Mesenchymal stem cell (in vitro differentiated cells and primary cell): Measurements from ENCODE around the gene TMEM51.
A peak's percentile ranks its signal among the peaks of the same experiment; 100 is the strongest.

Experiments used
- DNase-seq: peaks from one replicate; pipeline ENCODE4 v3.0.0-alpha.2; 2013
- H2AFZ ChIP-seq: one replicate; pipeline ENCODE4 v1.6.1; 2013; ENCODE audit warnings: low read depth, mild to moderate bottlenecking, control low read depth, inconsistent platforms, low read length, moderate library complexity
- H2AK5ac ChIP-seq: 2 replicates; pipeline ENCODE4 v1.6.1; 2013; ENCODE audit warnings: low read length, moderate library complexity, mild to moderate bottlenecking, inconsistent platforms; ENCODE audit not compliant: severe bottlenecking
- H2BK120ac ChIP-seq: one replicate; pipeline ENCODE4 v1.6.1; 2013; ENCODE audit warnings: low read depth, mild to moderate bottlenecking, inconsistent platforms, low read length, moderate library complexity
- H2BK12ac ChIP-seq, 2 experiments: one replicate each; pipeline ENCODE4 v1.6.1; 2013; ENCODE audit warnings: inconsistent platforms in 2 of 2, low read length in 2 of 2, mild to moderate bottlenecking in 2 of 2, moderate library complexity in 2 of 2, control low read depth in 1 of 2
- H2BK15ac ChIP-seq: one replicate; pipeline ENCODE4 v1.6.1; 2013; ENCODE audit warnings: mild to moderate bottlenecking, low read depth, inconsistent platforms; ENCODE audit not compliant: poor library complexity, severe bottlenecking
- H2BK5ac ChIP-seq: 2 replicates; pipeline ENCODE4 v1.6.1; 2013; ENCODE audit warnings: low read depth, mild to moderate bottlenecking, low read length, control low read depth, inconsistent platforms; ENCODE audit not compliant: poor library complexity, severe bottlenecking
- H3K14ac ChIP-seq, 2 experiments: one replicate each; pipeline ENCODE4 v1.6.1; 2013; ENCODE audit warnings: inconsistent platforms in 2 of 2, low read length in 2 of 2, control low read depth in 1 of 2, mild to moderate bottlenecking in 1 of 2, moderate library complexity in 1 of 2
- H3K18ac ChIP-seq, 2 experiments: one replicate each; pipeline ENCODE4 v1.6.1; 2013; ENCODE audit warnings: inconsistent platforms in 2 of 2, low read length in 2 of 2, control low read depth in 1 of 2, low read depth in 1 of 2, mild to moderate bottlenecking in 1 of 2
- H3K23ac ChIP-seq, 2 experiments: one replicate each; pipeline ENCODE4 v1.6.1; 2013; ENCODE audit warnings: inconsistent platforms in 2 of 2, low read length in 2 of 2, mild to moderate bottlenecking in 2 of 2, moderate library complexity in 2 of 2, control low read depth in 1 of 2
- H3K27ac ChIP-seq: 2 replicates; pipeline ENCODE4 v1.5.1; 2013; ENCODE audit warnings: mild to moderate bottlenecking, moderate library complexity, low read length, control low read depth, inconsistent platforms; ENCODE audit not compliant: poor library complexity, severe bottlenecking
- H3K27me3 ChIP-seq, 2 experiments: 2 replicates each; pipeline versions ENCODE4 v1.6.1 to v1.7.0; 2013; ENCODE audit warnings: low read length in 2 of 2, mild to moderate bottlenecking in 2 of 2, moderate library complexity in 2 of 2, control low read depth in 1 of 2, inconsistent platforms in 1 of 2; ENCODE audit not compliant: control insufficient read depth in 1 of 2, insufficient read depth in 1 of 2
- H3K36me3 ChIP-seq, 2 experiments: 2 replicates each; pipeline versions ENCODE4 v1.6.1 to v1.7.0; 2013; ENCODE audit warnings: low read length in 2 of 2, control low read depth in 1 of 2, inconsistent platforms in 1 of 2, low read depth in 1 of 2, mild to moderate bottlenecking in 1 of 2; ENCODE audit not compliant: insufficient read depth in 2 of 2, control insufficient read depth in 1 of 2
- H3K4ac ChIP-seq, 2 experiments: one replicate each; pipeline ENCODE4 v1.6.1; 2013; ENCODE audit warnings: inconsistent platforms in 2 of 2, low read length in 2 of 2, mild to moderate bottlenecking in 2 of 2, moderate library complexity in 2 of 2, control low read depth in 1 of 2, low read depth in 1 of 2
- H3K4me1 ChIP-seq: 2 replicates; pipeline ENCODE4 v1.6.1; 2013; ENCODE audit warnings: low read depth, low read length, control low read depth; ENCODE audit not compliant: control insufficient read depth, insufficient read depth
- H3K4me2 ChIP-seq: 2 replicates; pipeline ENCODE4 v1.6.1; 2013; ENCODE audit warnings: low read length, mild to moderate bottlenecking, inconsistent platforms; ENCODE audit not compliant: poor library complexity, severe bottlenecking
- H3K4me3 ChIP-seq, 2 experiments: 2 replicates each; pipeline versions ENCODE4 v1.5.1 to v1.7.0; 2013; ENCODE audit warnings: low read length in 2 of 2, mild to moderate bottlenecking in 2 of 2, control low read depth in 1 of 2, low read depth in 1 of 2; ENCODE audit not compliant: insufficient read depth in 1 of 2
- H3K79me1 ChIP-seq: replicated peaks from 2 replicates; pipeline ENCODE4 v1.6.1; 2013; ENCODE audit warnings: mild to moderate bottlenecking, control low read depth, low read length, inconsistent platforms; ENCODE audit not compliant: poor library complexity, severe bottlenecking
- H3K9ac ChIP-seq: 2 replicates; pipeline ENCODE4 v1.7.0; 2013; ENCODE audit warnings: mild to moderate bottlenecking, low read length, moderate library complexity
- H3K9me3 ChIP-seq: 2 replicates; pipeline ENCODE4 v1.7.0; 2013; ENCODE audit warnings: mild to moderate bottlenecking, low read length; ENCODE audit not compliant: control insufficient read depth
- H4K8ac ChIP-seq: one replicate; pipeline ENCODE4 v1.6.1; 2013; ENCODE audit warnings: inconsistent platforms, mild to moderate bottlenecking, low read length, moderate library complexity
- H4K91ac ChIP-seq: one replicate; pipeline ENCODE4 v1.6.1; 2013; ENCODE audit warnings: mild to moderate bottlenecking, low read length, inconsistent platforms
- WGBS: methylation state at CpG from one replicate; pipeline ENCODE4 v1.1.7; 2013; ENCODE audit warnings: mixed read lengths; 5-methylcytosine and 5-hydroxymethylcytosine counted together

Gene TMEM51

GRCh38 chr1:15220024-15220392, 66.5 kb downstream of the TMEM51 start:
- Histone ChIP-seq H3K9ac (no peak overlapping the region), H2BK120ac (no peak overlapping the region), H3K79me1 (peaks cover 17% of the 10 kb centered on the region), H2BK15ac (no peak overlapping the region), H2AFZ (no peak overlapping the region), H3K4me2 (no peak overlapping the region), H3K14ac (no peak overlapping the region), H4K91ac (no peak overlapping the region), H2BK12ac (no peak overlapping the region), H3K4me3 (no peak overlapping the region), H4K8ac (no peak overlapping the region), H3K4ac (no peak overlapping the region), H2AK5ac (no peak overlapping the region), H3K27me3 (peaks cover 0 to 14% of the 10 kb centered on the region in 2 experiments), H3K18ac (no peak overlapping the region), H3K9me3 (no peaks in the 10 kb centered on the region), H3K36me3 (peaks cover 0 to 21% of the 10 kb centered on the region in 2 experiments), H2BK5ac (no peak overlapping the region), H3K23ac (no peak overlapping the region), H3K4me1 (peaks cover 11% of the 10 kb centered on the region), H3K27ac (no peak overlapping the region)
- 90% methylated on average over 11 of the region's 12 CpGs for WGBS
- DNase-seq: no peak

- no peak for DNase-seq
- H3K4me1 ChIP-seq: peaks cover 7% of the 10 kb centered on the region
- H3K4ac ChIP-seq: no peak overlapping the region
- H2BK12ac ChIP-seq: no peak overlapping the region
- H2BK15ac ChIP-seq: no peak overlapping the region
- WGBS: 87% methylated on average over 7 of the region's 7 CpGs
- no peak overlapping the region for H3K27ac ChIP-seq
- H3K79me1 ChIP-seq: peaks cover 15% of the 10 kb centered on the region
- H3K4me3 ChIP-seq: no peak overlapping the region
- peaks cover 0 to 18% of the 10 kb centered on the region in 2 experiments for H3K36me3 ChIP-seq
- H2BK120ac ChIP-seq: no peak overlapping the region
- peaks cover 0 to 17% of the 10 kb centered on the region in 2 experiments for H3K27me3 ChIP-seq
- H4K8ac ChIP-seq: no peak overlapping the region
- H3K14ac ChIP-seq: no peak overlapping the region
- H2BK5ac ChIP-seq: no peak overlapping the region
- no peak overlapping the region for H3K4me2 ChIP-seq
- H4K91ac ChIP-seq: no peak overlapping the region
- H3K18ac ChIP-seq: no peak overlapping the region
- H2AK5ac ChIP-seq: no peak overlapping the region
- H2AFZ ChIP-seq: no peak overlapping the region
- no peaks in the 10 kb centered on the region for H3K9me3 ChIP-seq
- H3K9ac ChIP-seq: no peak overlapping the region
- H3K23ac ChIP-seq: no peak overlapping the region
Observed at GRCh38 chr1:15220825-15221431, 67.4 kb downstream of the TMEM51 start.

GRCh38 chr1:15222653-15223303, 69.2 kb downstream of the TMEM51 start:
- DNase-seq: no peak

GRCh38 chr1:15224259-15224869, 70.8 kb downstream of the TMEM51 start:
- Histone ChIP-seq H2AK5ac (peak overlapping the region; percentile 13), H3K23ac (no peak overlapping the region), H3K9ac (no peak overlapping the region), H3K27me3 (peaks cover 0 to 27% of the 10 kb centered on the region in 2 experiments), H3K18ac (peak overlapping the region in 1 of 2 experiments; percentile 42), H4K91ac (no peak overlapping the region), H3K36me3 (peaks cover 0 to 15% of the 10 kb centered on the region in 2 experiments), H2BK5ac (no peak overlapping the region), H3K4me2 (no peak overlapping the region), H3K4me1 (peaks cover 18% of the 10 kb centered on the region), H2BK15ac (no peak overlapping the region), H2BK120ac (no peak overlapping the region), H3K9me3 (no peaks in the 10 kb centered on the region), H2BK12ac (no peak overlapping the region), H4K8ac (peak overlapping the region; percentile 77), H3K79me1 (peaks cover 7% of the 10 kb centered on the region), H3K14ac (no peak overlapping the region), H3K4me3 (no peak overlapping the region), H3K27ac (no peak overlapping the region), H2AFZ (no peak overlapping the region), H3K4ac (no peak overlapping the region)
- WGBS: 77% methylated on average over 8 of the region's 8 CpGs
- DNase-seq: peak; percentile 47

More at GRCh38 chr1:15222653-15223303, 69.2 kb downstream of the TMEM51 start:
- H3K9me3 ChIP-seq: no peaks in the 10 kb centered on the region
- H3K4me3 ChIP-seq: no peak overlapping the region
- no peak overlapping the region for H3K4me2 ChIP-seq
- no peak overlapping the region for H2AK5ac ChIP-seq
- no peak overlapping the region for H3K14ac ChIP-seq
- H3K23ac ChIP-seq: no peak overlapping the region
- no peak overlapping the region for H2BK12ac ChIP-seq
- no peak overlapping the region for H3K4ac ChIP-seq
- H3K4me1 ChIP-seq: peaks cover 19% of the 10 kb centered on the region
- H3K36me3 ChIP-seq: peaks cover 0 to 18% of the 10 kb centered on the region in 2 experiments
- no peak overlapping the region for H3K9ac ChIP-seq
- H3K18ac ChIP-seq: no peak overlapping the region
- H3K27ac ChIP-seq: no peak overlapping the region
- H4K91ac ChIP-seq: no peak overlapping the region
- H2BK120ac ChIP-seq: no peak overlapping the region
- no peak overlapping the region for H2BK5ac ChIP-seq
- WGBS: 98% methylated on average over 4 of the region's 4 CpGs
- H2BK15ac ChIP-seq: no peak overlapping the region
- H2AFZ ChIP-seq: no peak overlapping the region
- H4K8ac ChIP-seq: no peak overlapping the region
- H3K79me1 ChIP-seq: peaks cover 12% of the 10 kb centered on the region
- peaks cover 0 to 27% of the 10 kb centered on the region in 2 experiments for H3K27me3 ChIP-seq
